Esophagus muscularis mucosa (tissue), 4 donors: ENCODE measurements around the gene ADCY1. TPM values are rescaled to one million over a fixed set of nuclear protein-coding genes. Genes with fewer than 3 reads are reported as not detected.
"Not testable (repeated sequence)": the region's sequence is repeated elsewhere in the genome, so short reads cannot be mapped to it uniquely, and the experiment has no call there.

Source experiments
- DNase-seq: peaks from one replicate; pipeline ENCODE4 v3.0.0-alpha.2; 2017; ENCODE audit errors: extremely low spot score
- H3K27ac ChIP-seq, 4 donors: fragments of 200-600 bp; sonication (generic); replicated peaks in 1 of 4; 1 replicate in 3 of 4; 2 replicates in 1 of 4; pipeline ENCODE4 v1.5.1; 2016 to 2019; ENCODE audit warnings: mild to moderate bottlenecking in 1 of 4
- H3K27me3 ChIP-seq, 4 donors: fragments of 200-600 bp; sonication (generic); one replicate each; pipeline versions ENCODE4 v1.5.1 to v1.6.0; 2016 to 2019
- H3K36me3 ChIP-seq, 4 donors: fragments of 200-600 bp; sonication (generic); one replicate each; pipeline ENCODE4 v1.5.1; 2016 to 2019
- H3K4me1 ChIP-seq, 4 donors: fragments of 200-600 bp; sonication (generic); one replicate each; pipeline ENCODE4 v1.5.1; 2016 to 2019
- H3K4me3 ChIP-seq, 4 donors: fragments of 200-600 bp; sonication (generic); 1 replicate in 2 of 4; 2 replicates in 2 of 4; pipeline ENCODE4 v1.5.1; 2016 to 2019; ENCODE audit warnings: mild to moderate bottlenecking in 4 of 4, moderate library complexity in 1 of 4
- H3K9me3 ChIP-seq, 4 donors: fragments of 200-600 bp; sonication (generic); 1 replicate in 3 of 4; 2 replicates in 1 of 4; pipeline ENCODE4 v1.5.1; 2016 to 2019
- CTCF ChIP-seq, 3 experiments: fragments of 200-600 bp in 2 of 3; fragments of 450-650 bp in 1 of 3; sonication (generic) in 2 of 3; IDR thresholded peaks; one replicate each; pipeline ENCODE4 v1.5.1; 2017 to 2019; ENCODE audit warnings: antibody characterized with exemption in 3 of 3, mild to moderate bottlenecking in 2 of 3, moderate library complexity in 1 of 3
- EP300 ChIP-seq: sonication (generic); formaldehyde crosslinking; IDR thresholded peaks from one replicate; pipeline ENCODE4 v1.6.1; 2017; ENCODE audit warnings: antibody characterized with exemption
- POLR2A ChIP-seq: fragments of 450-650 bp; IDR thresholded peaks from one replicate; pipeline ENCODE4 v1.6.1; 2017; ENCODE audit warnings: antibody characterized with exemption, moderate library complexity, mild to moderate bottlenecking, low read depth
- POLR2AphosphoS5 ChIP-seq, 2 donors: sonication (generic); formaldehyde crosslinking; IDR thresholded peaks; one replicate each; pipeline ENCODE4 v1.6.1; 2017; ENCODE audit warnings: antibody characterized with exemption in 2 of 2
- whole genome bisulfite sequencing: methylation state at CpG from one replicate; pipeline ENCODE4 v1.1.5; 2018; 5-methylcytosine and 5-hydroxymethylcytosine counted together
- intact Hi-C: fragments of 100-400 bp; cut with DNase I; formaldehyde crosslinking; loops from one replicate; pipeline ENCODE4 v1.15.1; 2023
- total RNA-seq, 4 donors: library from RNA; depleted of rRNA; stranded (reverse); fragments of >200 nt; gene quantifications; one replicate each; pipeline versions ENCODE4 v1.1.0 to v1.2.1, GENCODE V29; 2016

ADCY1 gene
- 1 to 10 TPM in 3 of 4 donors, under 1 TPM in 1; 0.42 to 2.1 (median 1.2) TPM for total RNA-seq

GRCh38 chr7:45573661-45574415 is at the start of gene ADCY1:
Gene ADCY1, plus strand, starts transcription at chr7:45574368. Its CDS starts 176 bp downstream, at chr7:45574544.
- no peaks in the 10 kb centered on the region for H3K9me3 ChIP-seq
- peaks cover 0 to 51% (median 10%) of the 10 kb centered on the region in 4 donors for H3K27me3 ChIP-seq
- TF ChIP-seq CTCF (IDR thresholded peaks at IDR 0.05) (no peak), POLR2A (no peak), EP300 (no peak), POLR2AphosphoS5 (IDR thresholded peaks at IDR 0.05) (no peak)
- WGBS: 28% methylated on average over 28 of the region's 74 CpGs
- peaks cover 11 to 24% (median 22%) of the 10 kb centered on the region in 4 donors for H3K4me1 ChIP-seq
- H3K27ac ChIP-seq: no peak within 1 kb of the TSS
- no peak for DNase-seq
- intact Hi-C loops: no loop called here
- peak within 1 kb of the TSS; percentile 55 to 67 (median 60) for H3K4me3 ChIP-seq
- H3K36me3 ChIP-seq: no peaks in the 10 kb centered on the region

DNA sequence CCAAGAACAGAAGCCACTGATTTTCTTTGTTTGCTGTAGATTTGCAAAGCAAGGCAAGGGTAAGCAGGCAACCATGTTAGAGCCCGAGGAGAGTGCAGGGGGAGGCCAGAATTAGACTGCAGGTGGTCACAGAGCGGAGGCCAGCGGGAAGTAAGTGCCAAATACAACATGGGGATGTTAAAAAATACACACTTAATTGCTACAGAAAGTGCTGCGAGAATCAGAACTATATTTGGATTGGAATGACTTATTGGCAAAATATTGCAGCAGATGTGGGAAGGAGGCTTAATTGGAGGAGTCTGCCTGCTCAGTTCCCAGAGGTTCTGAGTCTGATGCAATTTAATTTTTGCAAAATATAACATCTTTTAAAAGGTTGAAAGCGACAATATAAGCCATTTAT is 49.7 kb upstream of the ADCY1 start:
- Histone ChIP-seq H3K36me3 (no peaks in the 10 kb centered on the region), H3K4me1 (peaks cover 0 to 8% (median 1%) of the 10 kb centered on the region in 4 donors), H3K27ac (no peak overlapping the region), H3K27me3 (no peaks in the 10 kb centered on the region), H3K4me3 (no peak overlapping the region), H3K9me3 (peaks cover 0 to 14% (median 9%) of the 10 kb centered on the region in 4 donors)
- TF ChIP-seq EP300 (no peak), CTCF (IDR thresholded peaks at IDR 0.05) (no peak), POLR2A (no peak), POLR2AphosphoS5 (IDR thresholded peaks at IDR 0.05) (no peak)
- 36% methylated on average over 5 of the region's 5 CpGs for WGBS
- intact Hi-C loops: no loop called here
- no peak for DNase-seq

DNA sequence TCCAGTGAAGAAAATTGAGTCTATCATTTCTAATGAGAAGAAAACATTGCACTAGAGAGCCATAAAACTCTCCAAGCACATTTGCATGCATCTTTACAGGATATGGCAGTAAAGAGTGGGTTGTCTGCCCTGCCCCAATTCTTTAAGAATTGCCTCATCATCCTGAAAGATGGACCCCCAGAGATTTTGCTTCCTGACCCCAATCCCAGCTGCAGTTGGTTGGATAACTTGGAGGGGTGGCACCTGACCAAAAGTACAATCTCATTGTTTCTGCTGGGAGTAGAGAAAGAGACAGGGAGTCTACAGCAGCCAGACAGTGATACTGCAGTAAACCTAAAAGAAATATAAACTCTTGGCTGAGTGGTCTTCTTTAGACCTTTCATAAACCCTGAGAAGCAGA is 49.1 kb upstream of the ADCY1 start:
- intact Hi-C loops: no loop called here
- Histone ChIP-seq H3K27me3 (no peaks in the 10 kb centered on the region), H3K9me3 (peaks cover 0 to 12% (median 8%) of the 10 kb centered on the region in 4 donors), H3K27ac (no peak overlapping the region), H3K4me3 (no peak overlapping the region), H3K36me3 (no peaks in the 10 kb centered on the region), H3K4me1 (peaks cover 0 to 8% (median 1%) of the 10 kb centered on the region in 4 donors)
- TF ChIP-seq EP300 (no peak), POLR2AphosphoS5 (IDR thresholded peaks at IDR 0.05) (no peak), CTCF (IDR thresholded peaks at IDR 0.05) (no peak), POLR2A (no peak)
- no peak for DNase-seq

- Histone ChIP-seq H3K27ac (no peak overlapping the region), H3K4me3 (no peak overlapping the region), H3K27me3 (no peaks in the 10 kb centered on the region), H3K9me3 (peaks cover 0 to 26% (median 11%) of the 10 kb centered on the region in 4 donors), H3K36me3 (no peaks in the 10 kb centered on the region), H3K4me1 (no peaks in the 10 kb centered on the region)
- no peak for DNase-seq
- TF ChIP-seq EP300 (no peak), POLR2A (no peak), CTCF (IDR thresholded peaks at IDR 0.05) (no peak), POLR2AphosphoS5 (IDR thresholded peaks at IDR 0.05) (no peak)
- WGBS: 29% methylated on average over 3 of the region's 3 CpGs
- intact Hi-C loops: no loop called here
Observed at GRCh38 chr7:45543473-45543872, 30.7 kb upstream of the ADCY1 start.

DNA sequence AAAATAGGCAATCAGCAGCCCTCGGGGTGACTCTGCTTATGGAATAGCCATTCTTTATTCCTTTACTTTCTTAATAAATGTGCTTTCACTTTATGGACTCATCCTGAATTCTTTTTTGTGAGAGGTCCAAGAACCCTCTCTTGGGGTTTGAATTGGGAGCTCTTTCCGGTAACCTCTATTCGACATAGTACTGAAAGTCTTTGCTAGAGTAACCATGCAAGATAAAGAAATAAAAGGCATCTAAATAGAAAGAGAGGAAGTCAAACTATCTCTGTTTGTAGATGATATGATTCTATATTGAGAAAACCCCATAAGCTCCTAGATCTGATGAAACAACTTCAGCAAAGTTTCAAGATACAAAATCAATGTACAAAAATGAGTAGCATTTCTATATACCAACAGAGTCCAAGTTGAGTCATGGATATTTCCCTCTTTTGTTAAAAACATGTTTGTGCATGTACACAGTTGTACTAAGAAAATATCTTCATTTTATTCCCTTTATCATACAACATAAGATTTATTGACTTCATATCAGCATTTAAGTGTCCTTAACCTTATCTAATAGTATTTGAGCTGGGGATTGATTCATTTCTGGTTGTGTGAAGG is 29.0 kb upstream of the ADCY1 start:
- H3K4me3 ChIP-seq, H3K36me3 ChIP-seq, H3K4me1 ChIP-seq, H3K27ac ChIP-seq, H3K9me3 ChIP-seq, DNase-seq, intact Hi-C loops, H3K27me3 ChIP-seq: not testable (repeated sequence)
- WGBS: 84% methylated on average over 3 of the region's 3 CpGs

DNA sequence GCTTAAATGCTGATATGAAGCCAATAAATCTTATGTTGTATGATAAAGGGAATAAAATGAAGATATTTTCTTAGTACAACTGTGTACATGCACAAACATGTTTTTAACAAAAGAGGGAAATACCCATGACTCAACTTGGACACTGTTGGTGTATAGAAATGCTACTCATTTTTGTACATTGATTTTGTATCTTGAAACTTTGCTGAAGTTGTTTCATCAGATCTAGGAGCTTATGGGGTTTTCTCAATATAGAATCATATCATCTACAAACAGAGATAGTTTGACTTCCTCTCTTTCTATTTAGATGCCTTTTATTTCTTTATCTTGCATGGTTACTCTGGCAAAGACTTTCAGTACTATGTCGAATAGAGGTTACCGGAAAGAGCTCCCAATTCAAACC is 25.3 kb upstream of the ADCY1 start:
- H3K27me3 ChIP-seq, H3K9me3 ChIP-seq, intact Hi-C loops, H3K36me3 ChIP-seq, H3K27ac ChIP-seq, H3K4me3 ChIP-seq, H3K4me1 ChIP-seq, DNase-seq: not testable (repeated sequence)
- WGBS: 83% methylated on average over 2 of the region's 2 CpGs
